AG04450 (cell line): ENCODE results near the gene PLXNA1. TPM values are rescaled to one million over a fixed set of nuclear protein-coding genes. Genes with fewer than 3 reads are reported as not detected.

Experiments used
- CTCF ChIA-PET: fragments of 300-600, 350-600 bp; formaldehyde crosslinking; extraction: SDS; loops from one replicate; lab custom pipeline; 2022; ENCODE audit warnings: antibody characterized with exemption, inconsistent platforms; lab: Charles Lee
- POLR2A ChIA-PET: fragments of 350-600 bp; formaldehyde crosslinking; extraction: SDS; loops from one replicate; lab custom pipeline; 2021; ENCODE audit warnings: antibody characterized with exemption, inconsistent platforms; lab: Yijun Ruan, JAX
- DNase-seq: peaks from one replicate; pipeline ENCODE4 v3.0.0-alpha.2; 2011; ENCODE audit warnings: low read depth, low spot score
- H3K27ac ChIP-seq: one replicate; pipeline ENCODE4 v1.5.1; 2012; ENCODE audit warnings: low read depth, low read length, control low read depth
- H3K27me3 ChIP-seq: one replicate; pipeline ENCODE4 v1.6.0; 2012; ENCODE audit warnings: low read length; ENCODE audit not compliant: control insufficient read depth, insufficient read depth
- H3K4me3 ChIP-seq: 2 replicates; pipeline ENCODE4 v1.5.1; 2011; ENCODE audit warnings: mild to moderate bottlenecking, low read depth, low read length, control low read depth
- H3K9me3 ChIP-seq: 2 replicates; pipeline ENCODE4 v1.5.1; 2012; ENCODE audit warnings: low read length; ENCODE audit not compliant: control insufficient read depth, insufficient read depth
- CTCF ChIP-seq: IDR thresholded peaks from 2 replicates; pipeline ENCODE4 v1.5.1; 2011; ENCODE audit warnings: low read depth, low read length, control low read depth, inconsistent platforms
- polyA plus RNA-seq: library from polyadenylated mRNA; depleted of rRNA; stranded (reverse); fragments of >200 nt; gene quantifications from 2 replicates; pipeline ENCODE4 v1.2.3, GENCODE V29; 2011

PLXNA1 gene
- polyA plus RNA-seq, 1 experiment = 22.0 TPM

DNA sequence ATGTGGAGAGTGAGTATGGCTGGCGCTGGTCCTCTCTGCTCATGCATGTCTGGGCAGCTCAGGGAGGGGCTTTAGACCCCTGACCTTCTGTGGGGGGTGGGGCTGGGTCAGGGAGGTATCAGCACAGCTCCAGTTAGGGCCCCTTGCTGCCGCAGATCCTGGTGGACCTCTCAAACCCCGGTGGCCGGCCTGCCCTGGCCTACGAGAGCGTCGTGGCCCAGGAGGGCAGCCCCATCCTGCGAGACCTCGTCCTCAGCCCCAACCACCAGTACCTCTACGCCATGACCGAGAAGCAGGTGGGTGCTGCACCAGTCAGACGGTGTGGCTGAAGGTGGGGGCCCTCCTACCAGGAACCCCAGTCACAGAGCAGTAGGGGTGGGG lies 20.2 kb downstream of the PLXNA1 start:
- ChIA-PET CTCF (interaction anchor here (0.7 to 1.9 kb wide), 7 partner anchors 8 to 323 kb away, joined by 3 to 10 read pairs (median 5); partner anchors contain the start of gene PLXNA1), POLR2A (no interaction called here)
- Histone ChIP-seq H3K27me3 (no peaks in the 10 kb centered on the region), H3K4me3 (no peak overlapping the region), H3K27ac (peak overlapping the region; percentile 93), H3K9me3 (no peaks in the 10 kb centered on the region; the same call in 1 of the 2 replicates)
- no peak for DNase-seq
- TF ChIP-seq CTCF = no peak

DNA sequence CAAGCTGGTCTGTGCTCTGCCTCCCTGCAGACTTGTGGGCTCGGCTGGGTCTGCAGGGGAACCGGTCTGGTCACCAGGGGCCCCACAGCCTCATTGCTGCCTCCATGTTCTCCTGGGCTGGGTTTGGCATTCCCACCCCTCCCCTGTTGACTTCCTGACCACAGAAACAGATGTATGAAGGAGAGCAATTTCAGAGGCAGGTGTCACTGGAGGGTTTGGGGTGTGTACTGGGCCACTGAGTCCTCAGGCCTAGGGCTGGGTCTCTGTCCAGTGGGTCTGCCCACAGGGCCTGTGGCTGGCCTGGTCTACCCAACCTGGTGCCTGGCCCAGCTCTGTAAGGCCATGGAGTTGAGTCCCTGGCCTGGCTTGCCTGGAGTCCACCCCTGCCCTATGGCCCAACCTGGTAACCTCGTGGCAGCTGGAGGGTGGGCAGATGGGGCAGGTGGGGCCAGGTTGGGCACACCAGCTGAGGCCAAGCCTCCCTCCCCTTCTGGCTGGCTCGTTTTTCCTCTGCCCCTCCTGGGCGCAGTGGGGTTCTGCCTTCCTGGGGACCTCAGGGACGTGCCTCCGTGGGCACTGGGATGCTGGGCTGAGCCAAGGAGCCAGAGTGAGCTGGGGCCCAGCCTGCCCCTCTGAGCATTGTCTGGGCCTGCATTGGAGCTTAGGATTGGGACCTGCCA lies 20.8 kb downstream of the PLXNA1 start:
- TF ChIP-seq CTCF = no peak
- Histone ChIP-seq H3K9me3 (no peaks in the 10 kb centered on the region; the same call in 1 of the 2 replicates), H3K27me3 (no peaks in the 10 kb centered on the region), H3K27ac (no peak overlapping the region), H3K4me3 (no peak overlapping the region)
- CTCF ChIA-PET = interaction anchor here (1.9 kb wide), 1 partner anchor 251 kb away, joined by 5 read pairs; no protein-coding TSS in a partner anchor
- DNase-seq = no peak
- POLR2A ChIA-PET = no interaction called here

GRCh38 chr3:127004641-127005397 lies 21.9 kb downstream of the PLXNA1 start:
- no peak for DNase-seq
- ChIA-PET CTCF (interaction anchor here (1.9 kb wide), 1 partner anchor 252 kb away, joined by 5 read pairs; no protein-coding TSS in a partner anchor), POLR2A (no interaction called here)
- TF ChIP-seq CTCF = no peak
- Histone ChIP-seq H3K27ac (no peak overlapping the region), H3K4me3 (no peak overlapping the region), H3K9me3 (no peaks in the 10 kb centered on the region; the same call in 1 of the 2 replicates), H3K27me3 (no peaks in the 10 kb centered on the region)

GRCh38 chr3:127005864-127006500 lies 23.1 kb downstream of the PLXNA1 start:
- POLR2A ChIA-PET = no interaction called here

More at GRCh38 chr3:127005864-127006500, 23.1 kb downstream of the PLXNA1 start:
- CTCF ChIA-PET = interaction anchor here (1.1 kb wide), 1 partner anchor 253 kb away, joined by 3 read pairs; no protein-coding TSS in a partner anchor
- Histone ChIP-seq H3K27ac (no peak overlapping the region), H3K27me3 (no peaks in the 10 kb centered on the region), H3K4me3 (no peak overlapping the region), H3K9me3 (no peaks in the 10 kb centered on the region; the same call in 1 of the 2 replicates)
- no peak for DNase-seq
- TF ChIP-seq CTCF = no peak
